ENCODE measurements around the gene ELOVL5.
"Not testable (repeated sequence)": the region's sequence is repeated elsewhere in the genome, so short reads cannot be mapped to it uniquely, and the experiment has no call there.

Gene ELOVL5

GRCh38 chr6:53359095-53359842 is 10.5 kb upstream of the ELOVL5 start:
- peak; percentile 97 for DNase-seq

GRCh38 chr6:53358440-53359094 is 9.8 kb upstream of the ELOVL5 start:
- DNase-seq, result no peak

- no peak for DNase-seq
Measured at GRCh38 chr6:53357576-53358360, 9.0 kb upstream of the ELOVL5 start.

GRCh38 chr6:53353624-53354023 is 4.9 kb upstream of the ELOVL5 start:
- DNase-seq, result no peak

- DNase-seq, result no peak
Measured at GRCh38 chr6:53352360-53352759, 3.6 kb upstream of the ELOVL5 start.

GRCh38 chr6:53349209-53349693 is 501 bp upstream of the ELOVL5 start:
- DNase-seq, result no peak

GRCh38 chr6:53347921-53348370 is 804 bp downstream of the ELOVL5 start:
- DNase-seq, result peak; percentile 55

GRCh38 chr6:53347250-53347920 is 1.4 kb downstream of the ELOVL5 start:
- DNase-seq, result peak; percentile 28

- DNase-seq, result not testable (repeated sequence)
Measured at GRCh38 chr6:53346049-53346448, 2.7 kb downstream of the ELOVL5 start.

- DNase-seq, result no peak
Measured at GRCh38 chr6:53344969-53345368, 3.8 kb downstream of the ELOVL5 start.

- no peak for DNase-seq
Measured at GRCh38 chr6:53343092-53343491, 5.7 kb downstream of the ELOVL5 start.

- no peak for DNase-seq
Measured at GRCh38 chr6:53342217-53342616, 6.5 kb downstream of the ELOVL5 start.

GRCh38 chr6:53340536-53340935 is 8.2 kb downstream of the ELOVL5 start:
- DNase-seq, result no peak

GRCh38 chr6:53339424-53339823 is 9.3 kb downstream of the ELOVL5 start:
- DNase-seq, result no peak

- DNase-seq, result no peak
Measured at GRCh38 chr6:53338304-53338703, 10.4 kb downstream of the ELOVL5 start.

GRCh38 chr6:53336070-53336469 is 12.7 kb downstream of the ELOVL5 start:
- DNase-seq, result no peak

GRCh38 chr6:53335224-53335994 is 13.3 kb downstream of the ELOVL5 start:
- no peak for DNase-seq

GRCh38 chr6:53333439-53334408 is 15.0 kb downstream of the ELOVL5 start:
- no peak for DNase-seq

- DNase-seq, result no peak
Measured at GRCh38 chr6:53331678-53332077, 17.1 kb downstream of the ELOVL5 start.

GRCh38 chr6:53330137-53330536 is 18.6 kb downstream of the ELOVL5 start:
- no peak for DNase-seq

GRCh38 chr6:53328375-53328774 is 20.4 kb downstream of the ELOVL5 start:
- no peak for DNase-seq
